ENCODE measurements around the gene CRYBA2. TPM values are rescaled to one million over a fixed set of nuclear protein-coding genes. Genes with fewer than 3 reads are reported as not detected.

The CRYBA2 gene
- total and polyA plus RNA-seq, 2 experiments from 2014 or later: not detected

DNA sequence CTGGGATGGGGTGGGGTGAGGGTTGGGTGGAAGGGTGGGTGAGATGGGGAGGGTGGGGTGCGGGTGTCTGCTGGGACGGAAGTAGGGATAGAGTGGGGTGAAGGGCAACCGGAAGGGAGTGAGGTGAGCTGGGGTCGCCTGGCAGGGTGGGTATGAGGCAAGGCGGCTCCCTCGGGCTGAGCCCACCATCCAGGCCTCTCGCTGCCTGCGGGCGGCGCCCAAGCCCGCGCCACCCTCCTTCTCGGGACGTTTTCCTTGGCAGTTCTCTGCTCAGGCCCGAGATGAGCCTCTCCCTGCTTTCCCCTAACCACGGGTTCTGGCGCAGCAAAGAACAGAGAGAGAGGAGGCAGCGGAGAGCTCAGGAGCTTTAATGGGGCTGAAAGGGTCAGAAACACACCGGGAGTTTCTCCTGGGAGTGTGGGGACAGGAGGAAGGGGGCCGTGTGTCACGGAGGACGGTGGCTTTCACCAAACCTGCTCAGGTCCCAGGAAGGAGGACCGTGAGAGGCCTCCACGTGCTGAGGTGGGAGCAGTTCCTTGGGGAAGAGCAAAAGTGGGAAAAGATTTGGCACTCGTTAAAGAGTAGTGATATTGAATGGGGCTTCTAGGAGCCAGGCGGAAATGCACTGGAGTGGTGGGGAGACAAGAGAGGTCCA lies 12.4 kb downstream of the CRYBA2 start:
- peak overlapping the region; percentile 74; the same call in 1 of the 2 replicates for H2AFZ ChIP-seq
- H3K4me3 Mint-ChIP-seq: peak overlapping the region; percentile 63
- H3K4me3 ChIP-seq: peak overlapping the region; percentile 46
- H3K36me3 ChIP-seq (ENCODE audit: insufficient read depth): no peaks in the 10 kb centered on the region
- no peaks in the 10 kb centered on the region for H3K9me2 ChIP-seq (ENCODE audit: insufficient read depth)
- 0 out of 2 replicates have a peak, but pooled peaks cover 4% of the 10 kb centered on the region for H3F3A ChIP-seq (replicated peaks; ENCODE audit: low read depth)
- no peak for ATAC-seq
- H3K4me1 ChIP-seq (ENCODE audit: insufficient read depth): peaks cover 30% of the 10 kb centered on the region; the same call in 1 of the 2 replicates
- no peak overlapping the region for H3K27ac Mint-ChIP-seq
- TF ChIP-seq EZH2phosphoT487 (IDR thresholded peaks at IDR 0.05; ENCODE audit: unreplicated experiment) (peak; percentile 63), STAT1 (IDR thresholded peaks at IDR 0.05; ENCODE audit: unreplicated experiment) (no peak), EZH2 (IDR thresholded peaks at IDR 0.05; ENCODE audit: low read depth, unreplicated experiment) (peak; percentile 92), POLR2AphosphoS5 (IDR thresholded peaks at IDR 0.05; ENCODE audit: low read depth) (no peak)
- TF ChIP-seq, protein P1, sequence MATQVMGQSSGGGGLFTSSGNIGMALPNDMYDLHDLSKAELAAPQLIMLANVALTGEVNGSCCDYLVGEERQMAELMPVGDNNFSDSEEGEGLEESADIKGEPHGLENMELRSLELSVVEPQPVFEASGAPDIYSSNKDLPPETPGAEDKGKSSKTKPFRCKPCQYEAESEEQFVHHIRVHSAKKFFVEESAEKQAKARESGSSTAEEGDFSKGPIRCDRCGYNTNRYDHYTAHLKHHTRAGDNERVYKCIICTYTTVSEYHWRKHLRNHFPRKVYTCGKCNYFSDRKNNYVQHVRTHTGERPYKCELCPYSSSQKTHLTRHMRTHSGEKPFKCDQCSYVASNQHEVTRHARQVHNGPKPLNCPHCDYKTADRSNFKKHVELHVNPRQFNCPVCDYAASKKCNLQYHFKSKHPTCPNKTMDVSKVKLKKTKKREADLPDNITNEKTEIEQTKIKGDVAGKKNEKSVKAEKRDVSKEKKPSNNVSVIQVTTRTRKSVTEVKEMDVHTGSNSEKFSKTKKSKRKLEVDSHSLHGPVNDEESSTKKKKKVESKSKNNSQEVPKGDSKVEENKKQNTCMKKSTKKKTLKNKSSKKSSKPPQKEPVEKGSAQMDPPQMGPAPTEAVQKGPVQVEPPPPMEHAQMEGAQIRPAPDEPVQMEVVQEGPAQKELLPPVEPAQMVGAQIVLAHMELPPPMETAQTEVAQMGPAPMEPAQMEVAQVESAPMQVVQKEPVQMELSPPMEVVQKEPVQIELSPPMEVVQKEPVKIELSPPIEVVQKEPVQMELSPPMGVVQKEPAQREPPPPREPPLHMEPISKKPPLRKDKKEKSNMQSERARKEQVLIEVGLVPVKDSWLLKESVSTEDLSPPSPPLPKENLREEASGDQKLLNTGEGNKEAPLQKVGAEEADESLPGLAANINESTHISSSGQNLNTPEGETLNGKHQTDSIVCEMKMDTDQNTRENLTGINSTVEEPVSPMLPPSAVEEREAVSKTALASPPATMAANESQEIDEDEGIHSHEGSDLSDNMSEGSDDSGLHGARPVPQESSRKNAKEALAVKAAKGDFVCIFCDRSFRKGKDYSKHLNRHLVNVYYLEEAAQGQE (IDR thresholded peaks at IDR 0.05; ENCODE audit: unreplicated experiment): no peak
- TF ChIP-seq, protein P2, sequence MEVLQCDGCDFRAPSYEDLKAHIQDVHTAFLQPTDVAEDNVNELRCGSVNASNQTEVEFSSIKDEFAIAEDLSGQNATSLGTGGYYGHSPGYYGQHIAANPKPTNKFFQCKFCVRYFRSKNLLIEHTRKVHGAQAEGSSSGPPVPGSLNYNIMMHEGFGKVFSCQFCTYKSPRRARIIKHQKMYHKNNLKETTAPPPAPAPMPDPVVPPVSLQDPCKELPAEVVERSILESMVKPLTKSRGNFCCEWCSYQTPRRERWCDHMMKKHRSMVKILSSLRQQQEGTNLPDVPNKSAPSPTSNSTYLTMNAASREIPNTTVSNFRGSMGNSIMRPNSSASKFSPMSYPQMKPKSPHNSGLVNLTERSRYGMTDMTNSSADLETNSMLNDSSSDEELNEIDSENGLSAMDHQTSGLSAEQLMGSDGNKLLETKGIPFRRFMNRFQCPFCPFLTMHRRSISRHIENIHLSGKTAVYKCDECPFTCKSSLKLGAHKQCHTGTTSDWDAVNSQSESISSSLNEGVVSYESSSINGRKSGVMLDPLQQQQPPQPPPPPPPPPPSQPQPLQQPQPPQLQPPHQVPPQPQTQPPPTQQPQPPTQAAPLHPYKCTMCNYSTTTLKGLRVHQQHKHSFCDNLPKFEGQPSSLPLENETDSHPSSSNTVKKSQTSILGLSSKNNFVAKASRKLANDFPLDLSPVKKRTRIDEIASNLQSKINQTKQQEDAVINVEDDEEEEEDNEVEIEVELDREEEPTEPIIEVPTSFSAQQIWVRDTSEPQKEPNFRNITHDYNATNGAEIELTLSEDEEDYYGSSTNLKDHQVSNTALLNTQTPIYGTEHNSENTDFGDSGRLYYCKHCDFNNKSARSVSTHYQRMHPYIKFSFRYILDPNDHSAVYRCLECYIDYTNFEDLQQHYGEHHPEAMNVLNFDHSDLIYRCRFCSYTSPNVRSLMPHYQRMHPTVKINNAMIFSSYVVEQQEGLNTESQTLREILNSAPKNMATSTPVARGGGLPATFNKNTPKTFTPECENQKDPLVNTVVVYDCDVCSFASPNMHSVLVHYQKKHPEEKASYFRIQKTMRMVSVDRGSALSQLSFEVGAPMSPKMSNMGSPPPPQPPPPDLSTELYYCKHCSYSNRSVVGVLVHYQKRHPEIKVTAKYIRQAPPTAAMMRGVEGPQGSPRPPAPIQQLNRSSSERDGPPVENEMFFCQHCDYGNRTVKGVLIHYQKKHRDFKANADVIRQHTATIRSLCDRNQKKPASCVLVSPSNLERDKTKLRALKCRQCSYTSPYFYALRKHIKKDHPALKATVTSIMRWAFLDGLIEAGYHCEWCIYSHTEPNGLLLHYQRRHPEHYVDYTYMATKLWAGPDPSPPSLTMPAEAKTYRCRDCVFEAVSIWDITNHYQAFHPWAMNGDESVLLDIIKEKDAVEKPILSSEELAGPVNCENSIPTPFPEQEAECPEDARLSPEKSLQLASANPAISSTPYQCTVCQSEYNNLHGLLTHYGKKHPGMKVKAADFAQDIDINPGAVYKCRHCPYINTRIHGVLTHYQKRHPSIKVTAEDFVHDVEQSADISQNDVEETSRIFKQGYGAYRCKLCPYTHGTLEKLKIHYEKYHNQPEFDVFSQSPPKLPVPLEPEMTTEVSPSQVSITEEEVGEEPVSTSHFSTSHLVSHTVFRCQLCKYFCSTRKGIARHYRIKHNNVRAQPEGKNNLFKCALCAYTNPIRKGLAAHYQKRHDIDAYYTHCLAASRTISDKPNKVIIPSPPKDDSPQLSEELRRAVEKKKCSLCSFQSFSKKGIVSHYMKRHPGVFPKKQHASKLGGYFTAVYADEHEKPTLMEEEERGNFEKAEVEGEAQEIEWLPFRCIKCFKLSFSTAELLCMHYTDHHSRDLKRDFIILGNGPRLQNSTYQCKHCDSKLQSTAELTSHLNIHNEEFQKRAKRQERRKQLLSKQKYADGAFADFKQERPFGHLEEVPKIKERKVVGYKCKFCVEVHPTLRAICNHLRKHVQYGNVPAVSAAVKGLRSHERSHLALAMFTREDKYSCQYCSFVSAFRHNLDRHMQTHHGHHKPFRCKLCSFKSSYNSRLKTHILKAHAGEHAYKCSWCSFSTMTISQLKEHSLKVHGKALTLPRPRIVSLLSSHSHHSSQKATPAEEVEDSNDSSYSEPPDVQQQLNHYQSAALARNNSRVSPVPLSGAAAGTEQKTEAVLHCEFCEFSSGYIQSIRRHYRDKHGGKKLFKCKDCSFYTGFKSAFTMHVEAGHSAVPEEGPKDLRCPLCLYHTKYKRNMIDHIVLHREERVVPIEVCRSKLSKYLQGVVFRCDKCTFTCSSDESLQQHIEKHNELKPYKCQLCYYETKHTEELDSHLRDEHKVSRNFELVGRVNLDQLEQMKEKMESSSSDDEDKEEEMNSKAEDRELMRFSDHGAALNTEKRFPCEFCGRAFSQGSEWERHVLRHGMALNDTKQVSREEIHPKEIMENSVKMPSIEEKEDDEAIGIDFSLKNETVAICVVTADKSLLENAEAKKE (CRISPR knock-in tag; IDR thresholded peaks at IDR 0.05): no peak
- TF ChIP-seq, protein P3, sequence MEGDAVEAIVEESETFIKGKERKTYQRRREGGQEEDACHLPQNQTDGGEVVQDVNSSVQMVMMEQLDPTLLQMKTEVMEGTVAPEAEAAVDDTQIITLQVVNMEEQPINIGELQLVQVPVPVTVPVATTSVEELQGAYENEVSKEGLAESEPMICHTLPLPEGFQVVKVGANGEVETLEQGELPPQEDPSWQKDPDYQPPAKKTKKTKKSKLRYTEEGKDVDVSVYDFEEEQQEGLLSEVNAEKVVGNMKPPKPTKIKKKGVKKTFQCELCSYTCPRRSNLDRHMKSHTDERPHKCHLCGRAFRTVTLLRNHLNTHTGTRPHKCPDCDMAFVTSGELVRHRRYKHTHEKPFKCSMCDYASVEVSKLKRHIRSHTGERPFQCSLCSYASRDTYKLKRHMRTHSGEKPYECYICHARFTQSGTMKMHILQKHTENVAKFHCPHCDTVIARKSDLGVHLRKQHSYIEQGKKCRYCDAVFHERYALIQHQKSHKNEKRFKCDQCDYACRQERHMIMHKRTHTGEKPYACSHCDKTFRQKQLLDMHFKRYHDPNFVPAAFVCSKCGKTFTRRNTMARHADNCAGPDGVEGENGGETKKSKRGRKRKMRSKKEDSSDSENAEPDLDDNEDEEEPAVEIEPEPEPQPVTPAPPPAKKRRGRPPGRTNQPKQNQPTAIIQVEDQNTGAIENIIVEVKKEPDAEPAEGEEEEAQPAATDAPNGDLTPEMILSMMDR (conservative IDR thresholded peaks at IDR 0.05; ENCODE audit: low read depth in 2 of 2): peak in 1 of 2 experiments; percentile 40; a peak in 2 of 4 replicates
- TF ChIP-seq, protein P4, sequence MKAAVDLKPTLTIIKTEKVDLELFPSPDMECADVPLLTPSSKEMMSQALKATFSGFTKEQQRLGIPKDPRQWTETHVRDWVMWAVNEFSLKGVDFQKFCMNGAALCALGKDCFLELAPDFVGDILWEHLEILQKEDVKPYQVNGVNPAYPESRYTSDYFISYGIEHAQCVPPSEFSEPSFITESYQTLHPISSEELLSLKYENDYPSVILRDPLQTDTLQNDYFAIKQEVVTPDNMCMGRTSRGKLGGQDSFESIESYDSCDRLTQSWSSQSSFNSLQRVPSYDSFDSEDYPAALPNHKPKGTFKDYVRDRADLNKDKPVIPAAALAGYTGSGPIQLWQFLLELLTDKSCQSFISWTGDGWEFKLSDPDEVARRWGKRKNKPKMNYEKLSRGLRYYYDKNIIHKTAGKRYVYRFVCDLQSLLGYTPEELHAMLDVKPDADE (IDR thresholded peaks at IDR 0.05): no peak
- H3K36me3 Mint-ChIP-seq (ENCODE audit: low read depth): no peaks in the 10 kb centered on the region; the same call in 2 of the 3 replicates
- H3K27me3 ChIP-seq (ENCODE audit: insufficient read depth): peaks cover 98% of the 10 kb centered on the region
- H3K4me2 ChIP-seq: peak overlapping the region; percentile 75
- H3K27ac ChIP-seq (ENCODE audit: low read depth): no peak overlapping the region
- H3K27me3 Mint-ChIP-seq (ENCODE audit: insufficient read depth, low read depth, poor library complexity): peaks cover 78% of the 10 kb centered on the region
- no peaks in the 10 kb centered on the region; the same call in 2 of the 3 replicates for H3K9me3 Mint-ChIP-seq
- peaks cover 8% of the 10 kb centered on the region for H4K20me1 ChIP-seq (replicated peaks; ENCODE audit: insufficient read depth)
- H3K4me1 Mint-ChIP-seq: peaks cover 17% of the 10 kb centered on the region
- peak; percentile 37 for DNase-seq (ENCODE audit: low spot score)
- no peaks in the 10 kb centered on the region for H3K79me2 ChIP-seq (replicated peaks; ENCODE audit: insufficient read depth)
